Neuronal stem cell (in vitro differentiated cells): ENCODE results near the gene AFAP1.
A peak's percentile ranks its signal among the peaks of the same experiment; 100 is the strongest.

ENCODE experiments used
- DNase-seq: peaks from one replicate; pipeline ENCODE4 v3.0.0-alpha.2; 2013; ENCODE audit warnings: low spot score
- H2AFZ ChIP-seq: one replicate; pipeline ENCODE4 v1.6.1; 2013; ENCODE audit warnings: mild to moderate bottlenecking, low read length, inconsistent platforms
- H2AK5ac ChIP-seq: 2 replicates; pipeline ENCODE4 v1.6.1; 2013; ENCODE audit warnings: low read depth, mild to moderate bottlenecking, inconsistent platforms, low read length, moderate library complexity, mixed read lengths
- H2BK120ac ChIP-seq: 2 replicates; pipeline ENCODE4 v1.6.1; 2013; ENCODE audit warnings: low read depth, mild to moderate bottlenecking, inconsistent platforms, low read length, moderate library complexity, mixed read lengths
- H2BK12ac ChIP-seq: one replicate; pipeline ENCODE4 v1.6.1; 2013; ENCODE audit warnings: low read length, inconsistent platforms
- H2BK15ac ChIP-seq: 2 replicates; pipeline ENCODE4 v1.6.1; 2013; ENCODE audit warnings: mild to moderate bottlenecking, low read length, inconsistent platforms, mixed read lengths
- H2BK5ac ChIP-seq: one replicate; pipeline ENCODE4 v1.6.1; 2013; ENCODE audit warnings: inconsistent platforms, mild to moderate bottlenecking, low read length, moderate library complexity
- H3K14ac ChIP-seq: one replicate; pipeline ENCODE4 v1.6.1; 2013; ENCODE audit warnings: low read length, inconsistent platforms
- H3K18ac ChIP-seq: 2 replicates; pipeline ENCODE4 v1.6.1; 2013; ENCODE audit warnings: low read length, inconsistent platforms
- H3K23ac ChIP-seq: 2 replicates; pipeline ENCODE4 v1.6.1; 2013; ENCODE audit warnings: low read depth, mild to moderate bottlenecking, mixed read lengths, low read length, inconsistent platforms; ENCODE audit not compliant: poor library complexity
- H3K27ac ChIP-seq: replicated peaks from 3 replicates; pipeline ENCODE4 v1.5.1; 2013; ENCODE audit warnings: low read length, inconsistent platforms
- H3K27me3 ChIP-seq, 3 experiments: 2 replicates each; pipeline ENCODE4 v1.6.1; 2013; ENCODE audit warnings: low read length in 3 of 3, mild to moderate bottlenecking in 2 of 3, inconsistent platforms in 1 of 3, low read depth in 1 of 3, mixed read lengths in 1 of 3, moderate library complexity in 1 of 3; ENCODE audit not compliant: control insufficient read depth in 3 of 3, insufficient read depth in 3 of 3
- H3K36me3 ChIP-seq, 2 donors: replicated peaks in 1 of 2; 2 replicates each; pipeline ENCODE4 v1.6.1; 2013; ENCODE audit warnings: low read length in 2 of 2; ENCODE audit not compliant: control insufficient read depth in 2 of 2, insufficient read depth in 2 of 2
- H3K4ac ChIP-seq: 2 replicates; pipeline ENCODE4 v1.6.1; 2013; ENCODE audit warnings: inconsistent platforms, mild to moderate bottlenecking, low read length, moderate library complexity
- H3K4me1 ChIP-seq, 2 donors: 1 replicate in 1 of 2; 2 replicates in 1 of 2; pipeline ENCODE4 v1.6.1; 2013; ENCODE audit warnings: low read length in 2 of 2, low read depth in 1 of 2; ENCODE audit not compliant: control insufficient read depth in 2 of 2, insufficient read depth in 1 of 2
- H3K4me2 ChIP-seq: one replicate; pipeline ENCODE4 v1.6.1; 2013; ENCODE audit warnings: mild to moderate bottlenecking, low read length, inconsistent platforms; ENCODE audit not compliant: insufficient read depth, poor library complexity, severe bottlenecking
- H3K4me3 ChIP-seq, 2 donors: 2 replicates each; pipeline ENCODE4 v1.5.1; 2013; ENCODE audit warnings: low read length in 2 of 2, mild to moderate bottlenecking in 2 of 2, inconsistent platforms in 1 of 2, moderate library complexity in 1 of 2
- H3K79me1 ChIP-seq: one replicate; pipeline ENCODE4 v1.6.1; 2013; ENCODE audit warnings: low read depth, mild to moderate bottlenecking, inconsistent platforms, low read length, moderate library complexity
- H3K9ac ChIP-seq: one replicate; pipeline ENCODE4 v1.6.1; 2013; ENCODE audit warnings: mild to moderate bottlenecking, low read depth, low read length, inconsistent platforms; ENCODE audit not compliant: poor library complexity
- H3K9me3 ChIP-seq, 2 donors: replicated peaks in 1 of 2; 2 replicates each; pipeline versions ENCODE3 to v1.6.1; 2013; ENCODE audit warnings: low read length in 2 of 2, mild to moderate bottlenecking in 2 of 2, inconsistent platforms in 1 of 2, low read depth in 1 of 2, mixed read lengths in 1 of 2, moderate library complexity in 1 of 2; ENCODE audit not compliant: control insufficient read depth in 2 of 2, insufficient read depth in 1 of 2
- H4K8ac ChIP-seq: one replicate; pipeline ENCODE4 v1.6.1; 2013; ENCODE audit warnings: low read depth, mild to moderate bottlenecking, inconsistent platforms, low read length, moderate library complexity
- H4K91ac ChIP-seq: one replicate; pipeline ENCODE4 v1.6.1; 2013; ENCODE audit warnings: low read length, low read depth, mild to moderate bottlenecking, inconsistent platforms; ENCODE audit not compliant: poor library complexity
- WGBS, 2 donors: extraction: QIAGEN DNeasy Blood & Tissue Kit; methylation state at CpG; one replicate each; pipeline ENCODE4 v1.1.7; 2013; ENCODE audit warnings: missing lambda C conversion rate in 2 of 2, mixed read lengths in 1 of 2; ENCODE audit not compliant: insufficient read length in 2 of 2, insufficient replicate concordance in 1 of 2; ENCODE audit errors: extremely low coverage in 2 of 2; 5-methylcytosine and 5-hydroxymethylcytosine counted together

The AFAP1 gene

GRCh38 chr4:7739918-7740865 is 199.5 kb downstream of the AFAP1 start:
- Histone ChIP-seq H3K36me3 (no peaks in the 10 kb centered on the region), H2AFZ (no peak overlapping the region), H2BK15ac (peak overlapping the region; percentile 76), H2BK5ac (no peak overlapping the region), H3K14ac (no peak overlapping the region), H3K23ac (peak overlapping the region; percentile 61), H3K4ac (no peak overlapping the region), H3K9me3 (no peaks in the 10 kb centered on the region), H3K27me3 (peaks cover 0 to 9% (median 0%) of the 10 kb centered on the region in 3 experiments), H3K9ac (no peak overlapping the region), H3K4me1 (no peaks in the 10 kb centered on the region), H3K4me2 (no peak overlapping the region), H3K18ac (peak overlapping the region; percentile 84), H3K4me3 (no peak overlapping the region), H2BK12ac (no peak overlapping the region), H2AK5ac (peak overlapping the region; percentile 25), H3K79me1 (no peaks in the 10 kb centered on the region), H3K27ac (no peak overlapping the region), H2BK120ac (no peak overlapping the region), H4K8ac (no peak overlapping the region), H4K91ac (no peak overlapping the region)
- no CpG with 5 or more reads among the region's 45 CpGs for WGBS, 2 donors
- DNase-seq: no peak

DNA sequence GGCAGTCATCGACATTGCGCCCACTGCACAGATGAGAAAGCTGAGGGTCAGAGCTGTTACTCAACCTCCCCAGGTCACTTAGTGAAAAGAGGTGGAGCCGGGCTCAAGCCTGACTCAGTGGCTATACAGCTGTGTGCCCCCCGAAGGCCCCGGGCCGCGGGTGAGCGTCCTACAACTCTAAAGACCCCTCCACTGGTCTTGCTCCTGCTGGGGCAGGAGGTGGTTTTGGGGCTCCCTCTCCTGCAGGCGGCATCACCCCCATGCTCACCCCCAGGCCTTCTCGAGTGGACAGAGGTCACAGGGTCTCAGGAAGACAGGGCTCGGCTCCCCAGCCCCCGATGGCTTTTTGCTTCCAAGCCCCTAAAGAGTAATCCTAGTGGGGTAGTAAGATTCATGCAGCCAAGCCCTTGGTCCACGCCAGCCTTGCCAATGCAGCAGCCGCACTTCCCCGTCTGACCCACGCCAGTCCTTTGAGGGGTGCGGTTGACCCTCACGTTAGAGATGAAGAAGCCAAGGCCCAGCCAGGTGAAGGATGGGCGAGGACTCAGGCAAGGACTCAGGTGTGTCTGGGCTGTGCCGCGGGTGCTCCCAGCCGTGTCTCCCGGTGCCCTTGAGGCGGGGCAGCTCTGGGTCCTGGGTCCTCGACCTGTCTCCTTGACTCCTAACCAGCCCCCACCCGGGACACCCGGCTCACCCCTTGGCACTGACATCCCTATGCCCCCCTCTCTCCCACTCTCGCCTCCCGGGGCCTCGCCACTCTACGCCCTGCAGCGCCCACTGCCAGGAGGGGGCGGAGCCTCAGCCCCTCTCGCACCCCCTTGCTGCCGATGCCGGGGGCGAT is 200.4 kb downstream of the AFAP1 start:
- Histone ChIP-seq H3K4me1 (no peaks in the 10 kb centered on the region), H3K14ac (no peak overlapping the region)

DNA sequence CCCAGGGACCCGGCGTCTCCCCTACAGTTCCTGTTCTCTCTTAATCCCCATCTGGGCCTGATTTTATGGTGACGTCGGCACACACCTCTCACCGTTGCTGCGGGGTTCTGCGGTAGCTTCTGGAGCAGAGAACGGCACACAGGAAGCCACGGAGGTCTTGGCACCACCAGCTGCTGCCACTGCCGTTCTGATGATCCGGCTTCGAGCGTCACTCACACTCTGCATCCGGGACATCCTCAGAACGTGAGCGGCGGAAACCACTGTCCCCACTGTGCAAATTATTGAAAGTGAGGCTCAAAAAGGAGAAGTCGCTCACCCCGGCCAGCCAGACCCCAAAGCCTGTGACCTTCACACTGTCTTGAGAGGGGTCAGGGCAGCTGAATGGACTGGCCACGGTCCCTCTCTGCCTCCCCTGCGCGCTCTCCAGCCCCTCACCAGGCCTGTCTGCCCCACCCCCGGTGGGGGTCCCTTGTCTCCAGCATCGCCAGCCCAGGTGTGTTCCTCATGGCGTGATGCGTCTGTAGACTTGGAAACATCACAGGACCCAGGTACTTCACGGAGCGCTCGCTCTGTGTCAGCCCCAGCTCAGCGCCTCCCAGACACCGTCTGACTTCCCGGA is 201.1 kb downstream of the AFAP1 start:
- H3K27me3 ChIP-seq: peaks cover 0 to 15% (median 0%) of the 10 kb centered on the region in 3 experiments
- no peak overlapping the region for H3K14ac ChIP-seq
- no peak overlapping the region for H3K23ac ChIP-seq
- H2BK15ac ChIP-seq: no peak overlapping the region
- no peak overlapping the region for H3K27ac ChIP-seq
- no peak overlapping the region for H3K4ac ChIP-seq
- no peak overlapping the region for H2BK120ac ChIP-seq
- H2BK5ac ChIP-seq: no peak overlapping the region
- H2AFZ ChIP-seq: no peak overlapping the region
- no peak overlapping the region for H4K91ac ChIP-seq
- H2BK12ac ChIP-seq: no peak overlapping the region
- no peak overlapping the region for H3K9ac ChIP-seq
- no peak overlapping the region for H3K4me3 ChIP-seq
- no peak overlapping the region for H3K4me2 ChIP-seq
- H2AK5ac ChIP-seq: peak overlapping the region; percentile 17
- H4K8ac ChIP-seq: no peak overlapping the region
- H3K4me1 ChIP-seq: no peaks in the 10 kb centered on the region
- no peaks in the 10 kb centered on the region for H3K36me3 ChIP-seq
- no peaks in the 10 kb centered on the region for H3K79me1 ChIP-seq
- no CpG with 5 or more reads among the region's 32 CpGs for WGBS, 2 donors
- no peaks in the 10 kb centered on the region for H3K9me3 ChIP-seq
- no peak for DNase-seq
- no peak overlapping the region for H3K18ac ChIP-seq

More for the DNA sequence above, 200.4 kb downstream of the AFAP1 start:
- H2BK12ac ChIP-seq: peak overlapping the region; percentile 92
- H2BK120ac ChIP-seq: no peak overlapping the region
- H3K9ac ChIP-seq: no peak overlapping the region
- DNase-seq: no peak
- no peaks in the 10 kb centered on the region for H3K36me3 ChIP-seq
- H2AFZ ChIP-seq: no peak overlapping the region
- H3K4me2 ChIP-seq: no peak overlapping the region
- no peak overlapping the region for H4K8ac ChIP-seq
- H3K4me3 ChIP-seq: no peak overlapping the region
- H3K9me3 ChIP-seq: no peaks in the 10 kb centered on the region
- WGBS, 2 donors: no CpG with 5 or more reads among the region's 37 CpGs
- no peak overlapping the region for H3K4ac ChIP-seq
- H4K91ac ChIP-seq: no peak overlapping the region
- H3K18ac ChIP-seq: peak overlapping the region; percentile 69
- H3K79me1 ChIP-seq: no peaks in the 10 kb centered on the region
- H2BK5ac ChIP-seq: no peak overlapping the region
- H2BK15ac ChIP-seq: peak overlapping the region; percentile 35
- H3K23ac ChIP-seq: no peak overlapping the region
- no peak overlapping the region for H3K27ac ChIP-seq
- H2AK5ac ChIP-seq: peak overlapping the region; percentile 25
- peaks cover 0 to 11% (median 0%) of the 10 kb centered on the region in 3 experiments for H3K27me3 ChIP-seq
